Activated CD4-positive, alpha-beta T cell treated with anti-CD3 and anti-CD28 coated beads, Interleukin-2, amount 50 U/mL, for 4 hours (primary cell): ENCODE results near the gene SLC5A9.

Source experiments
- DNase-seq, 2 experiments: peaks; one replicate each; pipeline ENCODE4 v3.0.0-alpha.2; 2020

The SLC5A9 gene

GRCh38 chr1:48214820-48215219 is 7.7 kb upstream of the SLC5A9 start:
- DNase-seq = no peak

GRCh38 chr1:48215222-48215621 is 7.3 kb upstream of the SLC5A9 start:
- no peak for DNase-seq

GRCh38 chr1:48215889-48216288 is 6.6 kb upstream of the SLC5A9 start:
- DNase-seq = no peak

GRCh38 chr1:48216313-48216712 is 6.2 kb upstream of the SLC5A9 start:
- no peak for DNase-seq

- DNase-seq = no peak
Observed at GRCh38 chr1:48216941-48217340, 5.6 kb upstream of the SLC5A9 start.

GRCh38 chr1:48217856-48218255 is 4.7 kb upstream of the SLC5A9 start:
- DNase-seq = no peak

GRCh38 chr1:48219803-48220202 is 2.7 kb upstream of the SLC5A9 start:
- no peak for DNase-seq

GRCh38 chr1:48221122-48221521 is 1.4 kb upstream of the SLC5A9 start:
- no peak for DNase-seq

- DNase-seq = no peak
Observed at GRCh38 chr1:48221657-48222056, 859 bp upstream of the SLC5A9 start.

GRCh38 chr1:48223366-48224240 is 1.1 kb downstream of the SLC5A9 start:
- DNase-seq = no peak

GRCh38 chr1:48224791-48225190 is 2.3 kb downstream of the SLC5A9 start:
- no peak for DNase-seq

- no peak for DNase-seq
Observed at GRCh38 chr1:48225579-48225978, 3.1 kb downstream of the SLC5A9 start.

- no peak for DNase-seq
Observed at GRCh38 chr1:48227165-48228013, 4.9 kb downstream of the SLC5A9 start.

- no peak for DNase-seq
Observed at GRCh38 chr1:48228156-48228555, 5.6 kb downstream of the SLC5A9 start.

GRCh38 chr1:48229317-48229716 is 6.8 kb downstream of the SLC5A9 start:
- no peak for DNase-seq

GRCh38 chr1:48230236-48230635 is 7.7 kb downstream of the SLC5A9 start:
- no peak for DNase-seq

GRCh38 chr1:48232722-48233121 is 10.2 kb downstream of the SLC5A9 start:
- DNase-seq = no peak

- no peak for DNase-seq
Observed at GRCh38 chr1:48233666-48234485, 11.4 kb downstream of the SLC5A9 start.

- no peak for DNase-seq
Observed at GRCh38 chr1:48235652-48236051, 13.1 kb downstream of the SLC5A9 start.

GRCh38 chr1:48236716-48237470 is 14.4 kb downstream of the SLC5A9 start:
- DNase-seq = no peak

GRCh38 chr1:48242141-48242736 is 19.7 kb downstream of the SLC5A9 start:
- no peak for DNase-seq

- DNase-seq = no peak
Observed at GRCh38 chr1:48245106-48245505, 22.6 kb downstream of the SLC5A9 start.
